OCI-LY3 (cell line): ENCODE measurements around the gene PRKCE.

Source experiments
- H2AFZ ChIP-seq: fragments of 200-600, 300-600 bp; shearing (Covaris generic); 2 replicates; pipeline ENCODE4 v1.6.0; 2014; ENCODE audit warnings: antibody characterized with exemption, low read depth, low read length
- H3K27ac ChIP-seq: fragments of 200-600, 300-600 bp; sonication (generic); 2 replicates; pipeline ENCODE4 v1.5.1; 2014; ENCODE audit warnings: mild to moderate bottlenecking, low read length, moderate library complexity, mixed read lengths
- H3K27me3 ChIP-seq: fragments of 200-600, 300-600 bp; sonication (generic); 2 replicates; pipeline ENCODE4 v1.6.1; 2014; ENCODE audit warnings: low read depth, low read length, mixed read lengths
- H3K36me3 ChIP-seq: fragments of 200-600, 300-600 bp; sonication (generic); replicated peaks from 2 replicates; pipeline ENCODE3; 2014; ENCODE audit warnings: low read depth, low read length, mixed read lengths
- H3K4me1 ChIP-seq: fragments of 300-600, 200-600 bp; sonication (generic); 2 replicates; pipeline ENCODE4 v1.6.1; 2014; ENCODE audit warnings: low read length, mixed read lengths
- H3K4me2 ChIP-seq: fragments of 200-600, 300-600 bp; sonication (generic); 2 replicates; pipeline ENCODE4 v1.6.1; 2014; ENCODE audit warnings: low read length, mixed read lengths
- H3K4me3 ChIP-seq: fragments of 300-600, 200-600 bp; sonication (generic); 2 replicates; pipeline ENCODE4 v1.5.1; 2014; ENCODE audit warnings: antibody characterized with exemption, mild to moderate bottlenecking, low read length, moderate library complexity
- H3K79me2 ChIP-seq: fragments of 300-600, 200-600 bp; shearing (Covaris generic); 2 replicates; pipeline ENCODE4 v1.6.1; 2014; ENCODE audit warnings: mild to moderate bottlenecking, low read length, mixed read lengths
- H3K9ac ChIP-seq: fragments of 300-600, 200-600 bp; shearing (Covaris generic); 2 replicates; pipeline ENCODE4 v1.6.0; 2014; ENCODE audit warnings: mild to moderate bottlenecking, low read length, moderate library complexity
- H3K9me3 ChIP-seq: fragments of 200-600, 300-600 bp; shearing (Covaris generic); 2 replicates; pipeline ENCODE4 v1.6.1; 2014; ENCODE audit warnings: low read length, mixed read lengths; ENCODE audit not compliant: insufficient read depth
- H4K20me1 ChIP-seq: fragments of 200-600, 300-600 bp; sonication (generic); 2 replicates; pipeline ENCODE4 v1.6.1; 2016; ENCODE audit warnings: low read length, mixed read lengths; ENCODE audit not compliant: insufficient read depth
- CTCF ChIP-seq: fragments of 200-600, 300-600 bp; sonication (generic); IDR thresholded peaks from 2 replicates; pipeline ENCODE4 v1.5.1; 2014; ENCODE audit warnings: antibody characterized with exemption, low read length, low read depth
- EZH2phosphoT487 ChIP-seq: fragments of 200-600 bp; shearing (Covaris generic); IDR thresholded peaks from 2 replicates; pipeline ENCODE4 v1.6.1; 2018; ENCODE audit warnings: antibody characterized with exemption, mixed run types, low read depth

Gene PRKCE

DNA sequence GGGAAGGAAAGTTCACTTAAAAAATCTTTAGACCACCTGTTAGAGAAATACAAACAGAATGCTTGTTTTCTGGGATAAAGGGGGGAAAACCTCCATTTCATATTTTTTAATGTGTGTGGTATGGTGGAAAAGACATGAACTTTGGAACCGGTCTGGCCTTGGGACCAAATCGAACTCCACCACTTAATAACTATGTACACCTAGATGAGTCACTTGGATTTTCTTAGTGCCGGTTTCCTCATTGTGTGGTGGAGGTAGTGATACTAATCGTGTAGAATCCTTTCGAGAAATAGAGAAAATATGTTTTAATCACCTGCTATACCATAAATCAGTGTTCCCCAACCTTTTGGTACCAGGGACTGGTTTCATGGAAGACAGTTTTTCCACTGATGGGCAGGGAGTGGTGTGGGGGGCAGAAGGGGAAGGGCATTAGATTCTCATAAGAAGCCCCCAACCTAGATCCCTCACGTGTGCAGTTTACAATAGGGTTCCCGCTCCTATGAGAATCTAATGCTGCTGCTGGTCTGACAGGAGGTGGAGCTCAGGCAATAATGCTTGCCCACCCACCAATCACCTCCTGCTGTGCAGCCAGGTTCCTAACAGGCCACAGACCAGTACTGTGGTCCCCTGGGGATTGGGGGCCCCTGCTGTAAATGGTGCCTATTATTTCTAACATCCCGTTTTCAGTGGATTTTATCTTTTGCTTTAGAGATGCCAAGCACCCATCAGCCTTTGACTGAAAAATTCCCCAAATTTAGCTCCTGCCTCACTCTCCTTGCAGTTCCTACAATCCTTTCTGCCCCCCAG, 308.8 kb downstream of the PRKCE start:
- Histone ChIP-seq H3K4me3 (no peak overlapping the region), H3K36me3 (no peaks in the 10 kb centered on the region), H3K27me3 (no peaks in the 10 kb centered on the region), H3K9ac (no peak overlapping the region), H3K4me2 (no peak overlapping the region), H4K20me1 (no peaks in the 10 kb centered on the region), H2AFZ (no peak overlapping the region), H3K4me1 (peaks cover 15% of the 10 kb centered on the region), H3K9me3 (no peaks in the 10 kb centered on the region), H3K79me2 (no peaks in the 10 kb centered on the region), H3K27ac (no peak overlapping the region)
- TF ChIP-seq CTCF = no peak
- TF ChIP-seq EZH2phosphoT487 = no peak

- Histone ChIP-seq H3K9me3 (no peaks in the 10 kb centered on the region), H3K27ac (no peak overlapping the region), H4K20me1 (no peaks in the 10 kb centered on the region), H2AFZ (no peak overlapping the region), H3K4me2 (no peak overlapping the region), H3K4me1 (peaks cover 26% of the 10 kb centered on the region), H3K79me2 (no peaks in the 10 kb centered on the region), H3K4me3 (no peak overlapping the region), H3K36me3 (no peaks in the 10 kb centered on the region), H3K9ac (no peak overlapping the region), H3K27me3 (no peaks in the 10 kb centered on the region)
- TF ChIP-seq CTCF = no peak
- no peak for TF ChIP-seq EZH2phosphoT487
Measured at GRCh38 chr2:45962177-45962921, 310.9 kb downstream of the PRKCE start.

DNA sequence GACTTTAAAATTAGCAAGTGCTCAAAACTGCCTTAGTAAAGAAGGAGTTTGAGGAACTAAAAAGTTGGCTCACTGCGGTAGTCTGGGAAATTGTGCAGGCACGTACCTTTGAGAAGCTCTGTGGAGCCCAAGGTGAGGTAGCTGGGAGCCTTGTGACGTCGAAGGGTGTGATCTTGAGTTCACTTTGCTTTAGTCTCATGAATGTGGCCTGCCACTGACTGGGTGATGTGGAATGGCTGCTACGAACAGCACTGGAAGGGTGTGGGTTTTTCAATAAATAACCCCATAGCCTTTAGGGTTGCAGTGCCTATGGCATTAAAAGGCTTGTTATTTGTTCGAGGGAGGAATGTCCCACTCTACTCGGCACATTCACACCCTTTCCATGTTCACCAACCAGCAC, 312.3 kb downstream of the PRKCE start:
- no peaks in the 10 kb centered on the region for H3K9me3 ChIP-seq
- no peaks in the 10 kb centered on the region for H3K27me3 ChIP-seq
- peaks cover 26% of the 10 kb centered on the region for H3K4me1 ChIP-seq
- no peaks in the 10 kb centered on the region for H3K36me3 ChIP-seq
- H3K4me3 ChIP-seq = no peak overlapping the region
- TF ChIP-seq EZH2phosphoT487 (no peak), CTCF (no peak)
- H3K9ac ChIP-seq = no peak overlapping the region
- no peak overlapping the region for H3K27ac ChIP-seq
- H3K4me2 ChIP-seq = no peak overlapping the region
- H4K20me1 ChIP-seq = no peaks in the 10 kb centered on the region
- no peaks in the 10 kb centered on the region for H3K79me2 ChIP-seq
- no peak overlapping the region for H2AFZ ChIP-seq

DNA sequence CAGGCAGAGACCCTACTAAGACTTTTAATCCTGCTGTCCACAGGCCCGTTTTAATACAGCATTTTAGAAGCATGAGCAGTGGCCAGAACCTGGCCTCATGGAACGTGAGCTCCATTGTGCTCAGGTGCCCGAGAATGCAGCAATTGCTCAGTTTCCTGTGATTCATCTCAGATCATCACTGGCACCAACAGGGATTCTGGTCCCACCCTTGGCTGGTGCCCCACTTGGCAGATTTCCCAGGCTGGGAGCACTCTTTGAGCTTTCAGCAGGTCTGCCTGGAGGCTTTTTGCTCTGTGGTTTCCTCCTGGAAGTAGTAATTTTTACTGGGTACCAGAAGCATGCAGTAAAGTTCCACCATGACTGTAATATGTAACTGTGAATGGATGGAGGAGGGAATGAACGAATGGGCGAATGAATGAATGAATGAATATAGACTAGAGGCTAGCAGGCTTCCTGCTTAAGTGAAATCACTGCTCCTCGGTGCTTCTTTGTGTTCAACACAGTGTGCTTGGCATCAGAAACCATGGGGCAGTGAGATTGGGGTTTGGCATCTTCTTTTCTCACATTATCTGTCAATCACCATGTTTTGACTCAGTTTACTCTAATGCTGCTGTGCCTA, 312.9 kb downstream of the PRKCE start:
- Histone ChIP-seq H3K4me1 (peaks cover 26% of the 10 kb centered on the region), H4K20me1 (no peaks in the 10 kb centered on the region), H3K79me2 (no peaks in the 10 kb centered on the region), H3K4me2 (no peak overlapping the region), H3K4me3 (no peak overlapping the region), H3K9ac (no peak overlapping the region), H2AFZ (no peak overlapping the region), H3K27me3 (no peaks in the 10 kb centered on the region), H3K9me3 (no peaks in the 10 kb centered on the region), H3K27ac (no peak overlapping the region), H3K36me3 (no peaks in the 10 kb centered on the region)
- TF ChIP-seq EZH2phosphoT487 = no peak
- TF ChIP-seq CTCF = no peak
